ENCODE results near the gene DOCK10. TPM values are rescaled to one million over a fixed set of nuclear protein-coding genes. Genes with fewer than 3 reads are reported as not detected.

The DOCK10 gene
- total RNA-seq, 1 experiment from 2014 or later = 1.1 TPM

DNA sequence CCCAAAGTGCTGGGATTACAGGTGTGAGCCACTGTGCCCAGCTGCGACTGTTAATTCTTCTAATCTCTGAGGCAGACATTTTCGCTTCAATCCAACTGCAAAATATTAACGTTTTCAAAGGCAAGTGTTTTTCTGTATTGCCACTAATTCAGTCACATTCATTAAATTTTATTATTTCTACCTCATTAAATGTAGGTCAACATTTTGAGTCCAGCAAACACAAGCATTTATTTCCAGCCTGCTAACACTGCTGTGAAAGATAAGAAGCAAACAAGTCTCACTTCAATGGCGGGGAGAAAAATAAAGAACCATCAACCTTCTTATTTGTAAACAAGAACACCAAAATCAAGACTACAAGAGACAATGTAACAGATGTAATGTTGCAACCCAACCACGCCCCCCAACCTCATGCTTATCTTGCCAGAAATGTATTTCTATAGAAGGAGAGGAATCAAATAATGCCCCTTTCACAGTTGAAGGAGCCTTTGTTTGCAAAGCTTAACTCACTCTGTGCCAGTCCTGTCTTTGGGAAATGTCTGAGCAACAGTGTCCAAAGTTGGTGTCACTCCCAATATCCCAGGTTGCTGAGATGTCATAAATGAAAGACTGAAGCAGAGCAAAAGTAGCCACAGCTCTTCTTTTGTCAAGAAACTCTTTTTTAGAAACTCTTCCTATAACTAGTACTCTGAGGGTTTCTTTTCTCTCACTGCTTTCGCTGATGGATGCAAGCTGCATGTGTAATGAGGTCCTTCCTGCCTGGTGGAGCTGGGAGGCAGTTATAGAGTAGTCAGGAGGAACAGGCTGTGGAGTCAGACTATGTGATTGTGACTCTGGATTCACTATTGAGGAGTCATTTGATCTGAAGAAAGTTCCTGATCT is 8.6 kb downstream of the DOCK10 start:
- Histone ChIP-seq H3K36me3 (replicated peaks; ENCODE audit: control insufficient read depth, insufficient read depth, low read length) (no peaks in the 10 kb centered on the region), H3K27me3 (ENCODE audit: control insufficient read depth, insufficient read depth, low read length) (no peaks in the 10 kb centered on the region), H3K4me3 (ENCODE audit: insufficient read depth, low read depth, low read length) (no peak overlapping the region)
- DNase-seq = no peak

DNA sequence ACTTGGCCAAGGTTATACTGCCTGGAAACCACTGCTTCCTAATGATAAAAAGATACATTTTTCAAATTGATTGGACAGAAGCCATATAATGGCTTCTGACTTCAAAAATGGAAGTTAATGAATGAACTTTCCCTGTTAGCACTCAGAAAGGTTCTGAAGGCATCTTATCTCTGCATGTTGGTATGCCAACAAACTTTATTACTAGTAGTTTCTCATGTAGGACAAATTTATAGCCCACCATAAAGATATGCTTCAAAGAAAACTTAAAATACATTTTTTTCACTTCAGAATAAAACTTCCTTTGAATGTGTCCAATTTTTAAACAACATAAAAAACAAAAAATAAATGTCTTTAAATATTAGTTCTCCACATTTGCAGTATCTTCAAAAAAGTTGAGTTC is 10.0 kb downstream of the DOCK10 start:
- no peak overlapping the region for H3K4me3 ChIP-seq (ENCODE audit: insufficient read depth, low read depth, low read length)
- no peaks in the 10 kb centered on the region for H3K27me3 ChIP-seq (ENCODE audit: control insufficient read depth, insufficient read depth, low read length)
- no peaks in the 10 kb centered on the region for H3K36me3 ChIP-seq (replicated peaks; ENCODE audit: control insufficient read depth, insufficient read depth, low read length)
- no peak for DNase-seq

DNA sequence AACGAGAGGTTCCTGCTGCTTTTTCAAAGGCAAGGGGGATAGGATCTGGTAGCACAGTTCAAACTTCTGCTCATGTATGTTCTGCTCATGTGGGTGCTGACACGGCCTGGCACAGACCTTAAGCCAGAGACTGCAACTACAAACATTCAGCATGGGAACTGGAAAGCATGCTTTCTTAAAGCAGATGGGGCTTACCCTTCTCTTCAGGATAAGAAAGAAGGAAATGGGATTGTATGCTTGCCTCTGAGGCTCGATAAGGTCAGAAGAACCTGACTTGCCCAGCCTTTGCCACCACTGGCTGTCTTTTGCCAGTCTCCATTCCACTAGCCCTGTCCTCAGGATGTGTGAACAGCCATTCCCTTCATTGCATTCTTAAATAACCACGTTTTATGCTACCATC is 10.7 kb downstream of the DOCK10 start:
- no peak for DNase-seq
- Histone ChIP-seq H3K36me3 (replicated peaks; ENCODE audit: control insufficient read depth, insufficient read depth, low read length) (no peaks in the 10 kb centered on the region), H3K27me3 (ENCODE audit: control insufficient read depth, insufficient read depth, low read length) (no peaks in the 10 kb centered on the region), H3K4me3 (ENCODE audit: insufficient read depth, low read depth, low read length) (no peak overlapping the region)

DNA sequence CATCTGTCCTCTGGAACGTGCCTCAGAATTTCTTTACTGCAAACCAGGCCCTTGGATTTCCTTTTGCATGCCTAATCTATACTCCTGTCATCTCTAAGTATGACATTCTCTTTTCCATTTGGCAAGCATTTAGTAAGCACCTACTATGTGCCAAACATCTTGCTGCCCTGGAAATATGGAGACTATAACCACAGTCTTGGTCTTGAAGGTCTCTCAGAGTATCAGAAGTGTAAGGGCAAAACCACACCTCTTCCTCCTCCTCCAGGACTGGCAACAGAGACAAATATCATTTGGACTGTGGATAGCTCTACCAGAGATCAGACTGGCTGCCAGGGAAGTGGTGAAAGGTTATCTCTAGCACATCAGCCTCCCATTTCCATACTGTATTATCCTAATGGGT is 11.4 kb downstream of the DOCK10 start:
- H3K4me3 ChIP-seq (ENCODE audit: insufficient read depth, low read depth, low read length) = no peak overlapping the region
- H3K27me3 ChIP-seq (ENCODE audit: control insufficient read depth, insufficient read depth, low read length) = no peaks in the 10 kb centered on the region
- DNase-seq = no peak
- H3K36me3 ChIP-seq (replicated peaks; ENCODE audit: control insufficient read depth, insufficient read depth, low read length) = no peaks in the 10 kb centered on the region

DNA sequence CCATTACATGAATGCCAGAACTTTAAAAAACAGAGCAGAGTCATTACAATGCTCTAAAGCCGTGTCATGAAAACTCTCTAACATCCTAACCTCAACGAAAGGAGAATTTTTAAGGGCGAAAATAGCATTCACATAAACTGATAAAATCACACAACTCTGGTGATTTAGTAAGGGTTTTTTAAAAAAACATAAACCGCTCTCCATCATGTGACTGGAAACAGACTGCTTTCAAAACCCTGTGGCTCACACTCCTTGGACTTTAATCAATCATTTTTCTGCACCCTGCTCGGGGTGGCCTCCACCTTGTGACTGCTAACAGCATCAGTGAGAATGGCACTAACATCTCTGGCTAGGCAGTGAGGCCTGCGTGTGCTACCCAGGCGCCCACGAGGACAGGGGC is 12.1 kb downstream of the DOCK10 start:
- DNase-seq = no peak
- Histone ChIP-seq H3K4me3 (ENCODE audit: insufficient read depth, low read depth, low read length) (no peak overlapping the region), H3K36me3 (replicated peaks; ENCODE audit: control insufficient read depth, insufficient read depth, low read length) (no peaks in the 10 kb centered on the region)

DNA sequence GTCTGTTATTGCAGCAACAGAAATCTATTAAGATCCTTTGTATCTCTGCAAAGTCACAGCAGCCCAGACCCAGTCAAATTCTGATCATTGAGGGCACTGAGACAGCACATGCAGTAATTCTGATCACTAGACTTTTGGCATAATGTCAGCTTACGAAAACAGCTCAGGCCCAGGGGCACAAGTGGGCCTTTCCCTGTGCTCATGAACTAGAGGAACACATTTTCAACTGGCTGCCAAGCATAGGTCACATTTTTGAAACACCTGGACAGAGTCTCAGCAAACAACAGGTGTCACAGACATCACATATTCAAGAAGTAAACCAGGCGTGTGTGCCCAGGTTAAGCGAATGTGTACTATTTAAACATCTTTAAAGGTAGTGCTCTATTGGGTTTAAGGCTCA is 13.7 kb downstream of the DOCK10 start:
- Histone ChIP-seq H3K27me3 (ENCODE audit: control insufficient read depth, insufficient read depth, low read length) (no peaks in the 10 kb centered on the region), H3K4me3 (ENCODE audit: insufficient read depth, low read depth, low read length) (no peak overlapping the region), H3K36me3 (replicated peaks; ENCODE audit: control insufficient read depth, insufficient read depth, low read length) (no peaks in the 10 kb centered on the region)
- DNase-seq = no peak

More for the DNA sequence above, 12.1 kb downstream of the DOCK10 start:
- no peaks in the 10 kb centered on the region for H3K27me3 ChIP-seq (ENCODE audit: control insufficient read depth, insufficient read depth, low read length)

DNA sequence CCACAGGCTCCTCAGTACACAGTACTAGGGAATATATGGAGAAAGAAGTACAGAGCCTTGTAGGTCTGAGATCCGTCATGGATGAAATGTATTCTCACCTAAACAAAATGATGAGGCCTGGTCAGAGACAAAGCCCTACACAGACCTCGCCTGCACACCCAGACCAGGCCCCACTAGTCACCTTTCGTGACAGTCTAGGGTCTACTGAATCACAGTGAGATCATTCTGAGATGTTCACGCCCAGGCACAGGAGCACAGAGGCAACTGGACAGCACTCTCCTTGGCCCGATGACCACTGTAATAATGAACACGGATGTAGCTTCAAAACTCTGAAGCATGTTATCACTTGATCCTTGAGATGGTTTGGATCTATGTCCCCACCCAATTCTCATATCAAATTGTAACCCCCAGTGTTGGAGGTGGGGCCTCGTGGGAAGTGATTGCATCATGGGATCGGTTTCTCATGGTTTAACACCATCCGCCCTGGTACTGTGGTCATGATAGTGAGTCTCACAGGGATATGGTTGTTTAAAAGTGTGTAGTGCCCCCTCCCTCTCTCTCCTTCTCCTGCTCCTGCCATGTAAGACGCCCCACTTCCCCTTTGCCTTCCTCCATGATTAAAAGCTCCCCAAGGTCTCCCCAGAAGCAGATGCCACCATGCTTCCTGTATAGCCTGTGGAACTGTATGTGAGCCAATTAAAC is 15.1 kb downstream of the DOCK10 start:
- H3K4me3 ChIP-seq (ENCODE audit: insufficient read depth, low read depth, low read length) = no peak overlapping the region
- H3K36me3 ChIP-seq (replicated peaks; ENCODE audit: control insufficient read depth, insufficient read depth, low read length) = no peaks in the 10 kb centered on the region
- H3K27me3 ChIP-seq (ENCODE audit: control insufficient read depth, insufficient read depth, low read length) = no peaks in the 10 kb centered on the region
- DNase-seq = no peak

DNA sequence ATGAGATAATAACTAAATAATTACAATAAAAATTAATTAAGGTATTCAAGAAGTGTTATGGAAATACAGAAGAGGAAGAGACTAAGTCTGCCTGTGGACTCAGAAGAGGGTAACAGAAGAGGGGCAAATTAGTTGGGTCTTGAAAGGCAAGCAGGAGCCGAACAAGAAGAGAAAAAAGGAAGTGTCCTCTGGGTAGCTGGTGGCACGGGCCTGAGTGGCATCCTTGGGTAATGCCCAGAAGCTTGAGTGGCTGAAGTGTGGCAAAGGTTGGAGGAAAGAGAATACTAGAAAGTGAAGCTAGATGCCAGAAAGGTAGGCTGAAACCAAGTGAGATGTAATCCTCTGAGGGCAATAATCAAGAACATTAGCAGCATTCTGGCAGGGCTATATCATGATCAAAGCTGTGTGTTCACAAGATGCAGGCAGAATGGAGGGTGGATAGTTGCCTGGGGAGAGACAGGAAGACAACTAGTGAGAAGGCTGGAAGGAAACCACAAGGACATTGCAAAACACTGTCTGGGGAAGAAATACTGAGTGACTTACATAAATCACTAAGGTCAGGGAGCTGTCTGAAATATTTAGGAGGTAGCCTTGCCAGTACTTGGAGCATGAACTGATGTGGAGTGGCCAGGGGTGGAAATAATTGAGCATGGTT is 16.2 kb downstream of the DOCK10 start:
- H3K36me3 ChIP-seq (replicated peaks; ENCODE audit: control insufficient read depth, insufficient read depth, low read length) = no peaks in the 10 kb centered on the region
- DNase-seq = no peak
- H3K4me3 ChIP-seq (ENCODE audit: insufficient read depth, low read depth, low read length) = no peak overlapping the region
- H3K27me3 ChIP-seq (ENCODE audit: control insufficient read depth, insufficient read depth, low read length) = no peaks in the 10 kb centered on the region

DNA sequence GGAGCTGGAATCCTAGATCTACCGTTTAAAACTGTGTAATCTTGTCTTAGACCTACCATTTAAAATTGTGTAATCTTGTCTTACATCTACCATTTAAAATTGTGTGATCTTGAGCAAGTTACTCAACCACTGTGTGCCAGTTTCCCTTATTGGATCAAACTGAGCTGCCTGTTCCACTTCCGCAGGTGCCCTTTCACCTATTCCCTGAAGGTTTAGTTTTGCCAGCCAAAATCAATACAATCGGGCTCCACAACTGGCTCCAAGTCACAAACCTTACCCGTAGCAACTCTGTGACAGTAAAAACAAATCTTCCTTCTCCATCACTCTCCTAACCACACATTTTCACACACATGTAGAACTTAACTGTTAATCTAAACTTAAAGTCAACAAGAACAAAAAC is 20.1 kb downstream of the DOCK10 start:
- no peaks in the 10 kb centered on the region for H3K36me3 ChIP-seq (replicated peaks; ENCODE audit: control insufficient read depth, insufficient read depth, low read length)
- H3K27me3 ChIP-seq (ENCODE audit: control insufficient read depth, insufficient read depth, low read length) = no peaks in the 10 kb centered on the region
- no peak overlapping the region for H3K4me3 ChIP-seq (ENCODE audit: insufficient read depth, low read depth, low read length)
- no peak for DNase-seq

DNA sequence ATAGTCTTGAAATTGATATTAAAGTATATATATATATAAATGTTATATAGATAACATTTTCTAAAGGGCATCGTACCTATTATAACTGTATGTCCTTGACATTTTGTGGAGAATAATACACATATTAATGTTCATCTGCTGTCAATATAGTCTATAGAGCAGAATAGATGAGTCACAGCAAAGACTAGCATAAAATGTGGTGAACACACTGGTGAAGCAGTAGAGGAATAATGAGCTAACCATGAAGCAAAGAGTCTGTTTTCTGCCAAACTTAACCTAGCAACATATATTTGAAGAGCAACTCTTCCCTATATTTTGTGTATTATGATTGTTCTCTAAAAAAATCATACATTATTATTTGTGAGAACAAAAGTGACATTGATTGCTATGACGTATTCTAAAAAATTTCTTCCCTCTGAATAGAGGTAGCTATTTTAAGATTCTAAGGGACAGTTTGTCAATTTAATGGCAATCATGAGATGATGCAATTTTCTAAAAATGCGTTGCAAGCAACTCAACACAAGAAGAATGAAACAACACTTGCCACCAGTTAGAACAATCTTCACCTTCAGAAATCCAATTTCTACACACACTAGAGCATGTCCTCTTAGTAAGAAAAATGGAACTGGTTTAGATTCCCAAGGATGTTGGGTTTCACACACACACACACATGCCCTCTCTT is 22.0 kb downstream of the DOCK10 start:
- Histone ChIP-seq H3K27me3 (ENCODE audit: control insufficient read depth, insufficient read depth, low read length) (no peaks in the 10 kb centered on the region), H3K4me3 (ENCODE audit: insufficient read depth, low read depth, low read length) (no peak overlapping the region), H3K36me3 (replicated peaks; ENCODE audit: control insufficient read depth, insufficient read depth, low read length) (no peaks in the 10 kb centered on the region)
- DNase-seq = no peak

DNA sequence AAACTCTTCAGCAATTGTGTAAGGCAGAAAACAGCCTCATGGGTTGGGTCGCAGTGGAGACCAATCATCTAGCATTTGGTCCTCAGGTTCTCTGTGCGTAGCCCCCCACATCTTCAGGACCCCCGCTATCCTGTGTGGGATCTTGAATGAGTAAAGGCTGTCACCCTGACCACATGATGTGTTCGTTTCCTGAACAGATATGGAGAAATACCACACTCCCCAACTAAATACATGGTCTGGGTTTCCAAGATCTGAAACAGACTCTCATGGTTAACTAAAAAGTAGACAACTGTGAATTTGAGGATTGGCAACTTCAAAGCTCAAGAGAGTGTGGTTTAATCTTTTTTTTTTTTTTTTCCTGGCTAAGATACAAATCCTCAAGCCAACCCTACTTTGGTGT is 23.2 kb downstream of the DOCK10 start:
- no peaks in the 10 kb centered on the region for H3K36me3 ChIP-seq (replicated peaks; ENCODE audit: control insufficient read depth, insufficient read depth, low read length)
- no peaks in the 10 kb centered on the region for H3K27me3 ChIP-seq (ENCODE audit: control insufficient read depth, insufficient read depth, low read length)
- H3K4me3 ChIP-seq (ENCODE audit: insufficient read depth, low read depth, low read length) = no peak overlapping the region
- DNase-seq = no peak

DNA sequence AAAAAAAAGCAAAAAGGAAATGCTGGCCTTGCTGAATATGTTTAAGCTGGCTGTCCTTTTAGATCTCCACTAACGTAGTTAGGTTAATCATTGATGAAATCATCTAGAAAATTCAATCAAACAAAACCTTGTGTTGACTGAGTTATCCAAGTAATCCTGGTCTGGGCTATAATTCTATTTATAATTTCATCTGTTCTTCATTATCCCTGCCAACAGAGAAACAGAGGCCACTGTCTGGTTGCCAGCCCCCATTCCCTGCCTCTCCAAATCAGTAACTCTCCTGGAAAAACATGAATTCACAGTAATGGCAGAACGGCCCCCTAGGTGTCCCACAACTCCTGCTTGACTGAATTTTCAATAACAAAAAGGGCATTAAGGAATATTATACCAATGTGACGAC is 24.6 kb downstream of the DOCK10 start:
- no peak for DNase-seq
- H3K36me3 ChIP-seq (replicated peaks; ENCODE audit: control insufficient read depth, insufficient read depth, low read length) = no peaks in the 10 kb centered on the region
- no peak overlapping the region for H3K4me3 ChIP-seq (ENCODE audit: insufficient read depth, low read depth, low read length)
- no peaks in the 10 kb centered on the region for H3K27me3 ChIP-seq (ENCODE audit: control insufficient read depth, insufficient read depth, low read length)

DNA sequence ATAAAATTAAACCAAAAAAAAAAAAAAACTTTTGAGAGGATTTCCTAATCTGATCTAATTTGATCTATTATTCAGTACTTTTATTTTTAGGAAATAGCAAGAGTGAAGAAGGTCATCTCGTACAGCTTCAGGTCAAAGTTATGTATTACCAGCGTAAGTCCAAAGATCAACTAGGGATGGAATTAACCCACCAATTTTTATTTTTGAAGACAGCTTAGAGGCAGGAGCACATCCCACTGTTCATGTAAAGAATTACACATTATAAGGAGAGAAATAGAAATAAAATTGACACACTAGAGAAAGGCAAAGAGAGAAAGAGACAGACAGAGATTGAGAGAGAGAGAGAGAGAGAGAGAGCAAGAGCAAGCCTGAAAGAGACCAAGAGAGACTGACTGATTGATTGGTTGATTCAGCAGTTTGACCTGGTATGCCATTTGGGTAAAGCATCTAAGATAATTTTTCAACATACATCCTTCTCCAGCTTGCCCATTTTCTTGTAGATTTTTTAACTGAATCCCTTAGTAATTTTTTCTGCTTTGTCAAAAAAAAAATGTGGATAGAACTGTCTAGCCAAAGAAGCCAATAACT is 25.1 kb downstream of the DOCK10 start:
- no peak overlapping the region for H3K4me3 ChIP-seq (ENCODE audit: insufficient read depth, low read depth, low read length)
- H3K27me3 ChIP-seq (ENCODE audit: control insufficient read depth, insufficient read depth, low read length) = no peaks in the 10 kb centered on the region
- H3K36me3 ChIP-seq (replicated peaks; ENCODE audit: control insufficient read depth, insufficient read depth, low read length) = no peaks in the 10 kb centered on the region
- DNase-seq = no peak
